ENCODE results near the gene ABLIM2.

DNA sequence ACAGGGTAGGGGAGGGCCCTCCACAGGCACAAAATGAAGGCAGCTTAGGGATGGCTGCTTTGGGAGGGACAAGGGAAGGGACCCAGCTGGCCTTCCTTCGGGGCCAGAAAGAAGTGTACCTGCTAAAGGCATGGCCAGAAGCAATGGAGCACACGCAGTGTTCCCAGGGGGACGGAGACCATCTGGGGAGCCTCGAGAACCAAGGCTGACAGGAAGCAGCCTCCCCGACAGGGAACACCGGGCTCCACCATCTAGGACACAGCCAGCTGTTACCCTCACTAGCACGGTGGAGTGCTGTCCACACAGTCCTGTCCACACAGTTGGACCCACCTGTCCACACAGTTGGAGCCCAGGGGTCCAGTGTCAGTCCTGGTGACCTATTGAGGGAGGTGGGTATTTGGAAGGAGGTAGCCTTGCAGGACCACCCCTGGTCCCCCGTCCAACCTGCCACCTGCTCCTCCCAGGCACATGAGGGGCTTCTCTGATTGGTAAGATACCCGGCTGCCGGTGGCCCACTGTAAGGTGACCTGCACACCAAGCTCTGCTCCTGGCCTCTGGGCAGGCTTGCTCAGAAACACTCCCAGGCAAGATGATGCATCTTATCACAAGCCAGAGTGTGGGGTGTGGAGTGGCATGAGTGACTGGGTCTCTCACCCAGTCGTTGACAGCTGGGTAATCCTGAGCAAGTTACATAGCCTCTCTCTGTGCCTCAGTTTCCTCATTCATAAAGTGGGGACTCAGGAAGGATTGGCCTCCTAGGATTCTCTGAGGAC, 198.4 kb downstream of the ABLIM2 start:
- TF ChIP-seq, protein P1, sequence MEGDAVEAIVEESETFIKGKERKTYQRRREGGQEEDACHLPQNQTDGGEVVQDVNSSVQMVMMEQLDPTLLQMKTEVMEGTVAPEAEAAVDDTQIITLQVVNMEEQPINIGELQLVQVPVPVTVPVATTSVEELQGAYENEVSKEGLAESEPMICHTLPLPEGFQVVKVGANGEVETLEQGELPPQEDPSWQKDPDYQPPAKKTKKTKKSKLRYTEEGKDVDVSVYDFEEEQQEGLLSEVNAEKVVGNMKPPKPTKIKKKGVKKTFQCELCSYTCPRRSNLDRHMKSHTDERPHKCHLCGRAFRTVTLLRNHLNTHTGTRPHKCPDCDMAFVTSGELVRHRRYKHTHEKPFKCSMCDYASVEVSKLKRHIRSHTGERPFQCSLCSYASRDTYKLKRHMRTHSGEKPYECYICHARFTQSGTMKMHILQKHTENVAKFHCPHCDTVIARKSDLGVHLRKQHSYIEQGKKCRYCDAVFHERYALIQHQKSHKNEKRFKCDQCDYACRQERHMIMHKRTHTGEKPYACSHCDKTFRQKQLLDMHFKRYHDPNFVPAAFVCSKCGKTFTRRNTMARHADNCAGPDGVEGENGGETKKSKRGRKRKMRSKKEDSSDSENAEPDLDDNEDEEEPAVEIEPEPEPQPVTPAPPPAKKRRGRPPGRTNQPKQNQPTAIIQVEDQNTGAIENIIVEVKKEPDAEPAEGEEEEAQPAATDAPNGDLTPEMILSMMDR (IDR thresholded peaks at IDR 0.05; ENCODE audit: insufficient read depth, low read length, poor library complexity, severe bottlenecking): no peak
- no peak for TF ChIP-seq EZH2phosphoT487 (conservative IDR thresholded peaks at IDR 0.05; ENCODE audit: low read length)
